GM12878 (cell line): ENCODE results near the gene DNAH3. TPM values are rescaled to one million over a fixed set of nuclear protein-coding genes. Genes with fewer than 3 reads are reported as not detected.

Experiments
- ATAC-seq: fragments of 200-7000 bp; cut with Tn5 transposase; 3 replicates; pipeline ENCODE4 v1.9.1; 2020; ENCODE audit warnings: mild to moderate bottlenecking, moderate library complexity
- BruUV-seq: library from RNA; stranded (reverse); fragments of 400-500 nt; replicated peaks from 2 replicates; lab custom pipeline; 2021; lab: Mats Ljungman, UMichigan
- CTCF ChIA-PET: fragments of 300-600 bp; sonication (Branson Sonifier 250); formaldehyde crosslinking; extraction: SDS; loops from one replicate; lab custom pipeline; 2021; ENCODE audit warnings: inconsistent platforms; lab: Yijun Ruan, JAX
- POLR2A ChIA-PET: fragments of 350-600 bp; formaldehyde crosslinking; extraction: SDS; loops from one replicate; lab custom pipeline; 2021; ENCODE audit warnings: inconsistent platforms; lab: Charles Lee
- RAD21 ChIA-PET: fragments of 300-600 bp; sonication (Branson Sonifier 250); formaldehyde crosslinking; loops from one replicate; lab custom pipeline; 2023; ENCODE audit warnings: antibody characterized with exemption; ENCODE audit not compliant: unreplicated experiment; lab: Charles Lee
- SMC1A ChIA-PET: fragments of 300-600 bp; sonication (Branson Sonifier 250); formaldehyde crosslinking; loops from one replicate; lab custom pipeline; 2023; ENCODE audit not compliant: unreplicated experiment, uncharacterized antibody; lab: Charles Lee
- DNase-seq: peaks from one replicate; pipeline ENCODE4 v3.0.0-alpha.2; 2011; ENCODE audit warnings: low read depth, low spot score
- FAIRE-seq: peaks from 3 replicates; lab custom pipeline; 2011; peaks lifted over from hg19 to GRCh38; lab: Jason Lieb, UNC
- H2AFZ ChIP-seq: 2 replicates; pipeline ENCODE4 v1.6.0; 2011; ENCODE audit warnings: low read depth, low read length, control low read depth; ENCODE audit not compliant: control insufficient read depth
- H3K27ac ChIP-seq: 2 replicates; pipeline ENCODE4 v1.5.1; 2011; ENCODE audit warnings: control low read depth; ENCODE audit not compliant: control insufficient read depth, insufficient read depth
- H3K27me3 ChIP-seq, 2 experiments: replicated peaks in 1 of 2; 2 replicates each; pipeline versions ENCODE4 v1.6.0 to v1.6.1; 2011; ENCODE audit warnings: low read length in 1 of 2; ENCODE audit not compliant: control insufficient read depth in 2 of 2, insufficient read depth in 2 of 2
- H3K36me3 ChIP-seq, 2 experiments: 2 replicates each; pipeline ENCODE4 v1.5.1; 2011; ENCODE audit warnings: low read length in 1 of 2; ENCODE audit not compliant: control insufficient read depth in 2 of 2, insufficient read depth in 2 of 2
- H3K4me1 ChIP-seq: 2 replicates; pipeline ENCODE4 v1.6.1; 2011; ENCODE audit warnings: mild to moderate bottlenecking, low read length, moderate library complexity, mixed read lengths; ENCODE audit not compliant: control insufficient read depth, insufficient read depth
- H3K4me2 ChIP-seq: 2 replicates; pipeline ENCODE4 v1.6.0; 2011; ENCODE audit warnings: control low read depth; ENCODE audit not compliant: control insufficient read depth, insufficient read depth
- H3K4me3 ChIP-seq: fragments of 200-600 bp; sonication (generic); 2 replicates; pipeline ENCODE4 v1.5.1; 2016
- H3K79me2 ChIP-seq: 2 replicates; pipeline ENCODE4 v1.6.0; 2011; ENCODE audit warnings: low read length; ENCODE audit not compliant: control insufficient read depth, insufficient read depth
- H3K9ac ChIP-seq: 2 replicates; pipeline ENCODE4 v1.8.0; 2011; ENCODE audit warnings: low read length, control low read depth, mixed read lengths; ENCODE audit not compliant: control insufficient read depth, insufficient read depth
- H3K9me3 ChIP-seq: replicated peaks from 3 replicates; pipeline ENCODE4 v1.5.1; 2011; ENCODE audit warnings: mild to moderate bottlenecking, low read length; ENCODE audit not compliant: control insufficient read depth, insufficient read depth
- H4K20me1 ChIP-seq: 2 replicates; pipeline ENCODE4 v1.6.0; 2011; ENCODE audit not compliant: control insufficient read depth, insufficient read depth
- KDM1A ChIP-seq: fragments of 200-600 bp; sonication (generic); IDR thresholded peaks from 2 replicates; pipeline ENCODE4 v1.6.1; 2016; ENCODE audit warnings: borderline replicate concordance
- ZNF592 ChIP-seq: fragments of 450-650 bp; IDR thresholded peaks from 2 replicates; pipeline ENCODE4 v1.6.1; 2017; ENCODE audit warnings: mild to moderate bottlenecking, moderate library complexity
- WGBS: methylation state at CpG from one replicate; pipeline ENCODE4 v1.1.6; 2016; ENCODE audit warnings: low lambda C conversion rate; ENCODE audit not compliant: insufficient replicate concordance, insufficient coverage; ENCODE audit errors: missing lambda C conversion rate; 5-methylcytosine and 5-hydroxymethylcytosine counted together
- in situ Hi-C: fragments of 300-500 bp; cut with MboI; formaldehyde crosslinking; loops from 9 replicates; pipeline ENCODE4 v1.14.3; 2018; ENCODE audit warnings: mixed read lengths
- intact Hi-C: fragments of 100-400 bp; cut with micrococcal nuclease; formaldehyde crosslinking; loops from one replicate; pipeline ENCODE4 v1.14.2; 2022; ENCODE audit not compliant: unreplicated experiment
- polyA plus RNA-seq, 11 experiments: library from polyadenylated mRNA; depleted of rRNA in 4 of 11; unstranded in 6 of 11; stranded (reverse) in 5 of 11; fragments of >200 nt; fragmentation: Nextera tagmentation in 4 of 11; fragmentation: Illumina TruSeq in 1 of 11; extraction: Ambion mirVana in 4 of 11; extraction: Trizol in 1 of 11; gene quantifications; 1 replicate in 1 of 11; 2 replicates in 10 of 11; pipeline versions ENCODE4 v1.2.1 to v1.2.3, GENCODE V29; 2011 to 2016; ENCODE audit warnings: inconsistent platforms in 2 of 11, missing spikeins in 2 of 11, low read depth in 1 of 11
- total RNA-seq, 4 experiments: library from RNA; depleted of rRNA in 3 of 4; stranded (reverse); fragments of >200 nt in 3 of 4; fragmentation: Illumina TruSeq in 1 of 4; extraction: Trizol in 1 of 4; gene quantifications; 2 replicates each; pipeline versions ENCODE4 v1.2.1 to v1.2.3, GENCODE V29; 2013 to 2021

Gene DNAH3
- total and polyA plus RNA-seq, 10 of the 15 experiments (the other 5 are each of a cell fraction or from before 2014, with no cell fraction given), result under 0.01 to 0.04 (median 0.04) TPM; not detected in 5

GRCh38 chr16:21088646-21089538, 61.8 kb downstream of the DNAH3 start (continued):
- no peak for TF ChIP-seq ZNF592

GRCh38 chr16:21088143-21088542, 62.5 kb downstream of the DNAH3 start:
- ChIA-PET CTCF (interaction anchor here (1.3 kb wide), 1 partner anchor 238 kb away, joined by 4 read pairs; no protein-coding TSS in a partner anchor), SMC1A (interaction anchor here (1.4 kb wide), 1 partner anchor 12 kb away, joined by 4 read pairs; no protein-coding TSS in a partner anchor), RAD21 (no interaction called here), POLR2A (no interaction called here)
- H3K4me1 ChIP-seq, result no peaks in the 10 kb centered on the region
- ATAC-seq (no peak), FAIRE-seq (no peak), DNase-seq (no peak)
- WGBS, result 36% methylated on average over 3 of the region's 3 CpGs
- H3K79me2 ChIP-seq, result no peaks in the 10 kb centered on the region
- H3K36me3 ChIP-seq, result no peaks in the 10 kb centered on the region
- H3K9ac ChIP-seq, result no peak overlapping the region
- no peaks in the 10 kb centered on the region; a peak in 1 of 4 replicates for H3K27me3 ChIP-seq
- intact Hi-C loops (no loop called here), in situ Hi-C loops (no loop called here)
- BruUV-seq, result no TSS peak
- H4K20me1 ChIP-seq, result no peaks in the 10 kb centered on the region
- TF ChIP-seq KDM1A, result no peak
- H2AFZ ChIP-seq, result no peak overlapping the region
- no peak overlapping the region for H3K4me3 ChIP-seq
- H3K27ac ChIP-seq, result no peak overlapping the region
- H3K9me3 ChIP-seq, result no peaks in the 10 kb centered on the region
- H3K4me2 ChIP-seq, result no peak overlapping the region
